Measurements from ENCODE around the gene TNPO2. TPM values are rescaled to one million over a fixed set of nuclear protein-coding genes. Genes with fewer than 3 reads are reported as not detected.
A peak's percentile ranks its signal among the peaks of the same experiment; 100 is the strongest.

TNPO2 gene
- total and polyA plus RNA-seq, 7 experiments from 2014 or later = 2.0 to 78.7 (median 59.0) TPM

GRCh38 chr19:12695096-12695495 lies 28.6 kb downstream of the TNPO2 start:
- ChIA-PET CTCF (interaction anchor here (0.5 to 1.3 kb wide), 3 partner anchors 17 to 26 kb away, joined by 3 read pairs; no protein-coding TSS in a partner anchor), POLR2A (interaction anchor here (0.7 to 3.7 kb wide), 6 partner anchors 14 to 97 kb away, joined by 3 to 21 read pairs (median 12); partner anchors contain the start of genes DHPS, JUNB, TNPO2 and TRIR)
- H3K27ac ChIP-seq (ENCODE audit: low read depth, low read length) = no peak overlapping the region
- peaks cover 0 to 6% (median 0%) of the 10 kb centered on the region in 3 experiments for H3K36me3 ChIP-seq (ENCODE audit: control insufficient read depth in 2 of 3, insufficient read depth in 3 of 3, low read length in 3 of 3)
- Mint-ChIP-seq H3K27ac (no peak overlapping the region), H3K4me3 (peak overlapping the region in 5 of 10 donors; percentile 13 to 87 (median 40)), H3K9me3 (peaks cover 0 to 4% (median 0%) of the 10 kb centered on the region in 11 donors), H3K36me3 (peaks cover 0 to 4% (median 0%) of the 10 kb centered on the region in 5 donors), H3K4me1 (peaks cover 2 to 15% (median 12%) of the 10 kb centered on the region in 7 donors), H3K27me3 (no peaks in the 10 kb centered on the region)
- H3K4me1 ChIP-seq (ENCODE audit: control insufficient read depth in 2 of 2, insufficient read depth in 2 of 2, low read length in 2 of 2) = peaks cover 9 to 11% of the 10 kb centered on the region in 2 donors
- no peaks in the 10 kb centered on the region for H3K9me3 ChIP-seq (ENCODE audit: control insufficient read depth in 2 of 3, low read length in 3 of 3)
- no peak overlapping the region for H3K4me3 ChIP-seq (ENCODE audit: low read length)
- DNase-seq = no peak
- ATAC-seq = no peak
- intact Hi-C loops (cut with micrococcal nuclease) = no loop called here
- no peaks in the 10 kb centered on the region for H3K27me3 ChIP-seq (ENCODE audit: control insufficient read depth in 2 of 2, insufficient read depth in 2 of 2, low read length in 2 of 2)

DNA sequence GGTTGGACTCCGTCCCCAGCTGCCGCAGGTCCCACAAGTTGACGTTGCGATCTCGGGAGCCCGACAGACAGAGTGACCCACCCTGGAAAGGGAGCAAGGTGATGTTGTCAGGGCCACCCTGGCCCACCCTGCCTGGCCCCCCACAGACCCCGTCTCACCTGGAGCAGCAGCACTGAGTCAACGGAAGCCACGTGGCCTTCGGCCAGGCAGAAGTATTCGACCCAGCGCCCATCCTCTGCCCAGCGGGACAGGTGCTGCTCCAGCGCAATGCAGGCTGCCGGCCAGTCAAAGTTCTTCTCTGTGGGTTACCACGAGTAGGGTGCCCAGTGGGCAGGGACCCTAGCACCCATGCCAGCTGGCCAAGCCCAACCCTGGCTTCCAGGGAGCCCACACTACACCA lies 29.1 kb downstream of the TNPO2 start:
- no peaks in the 10 kb centered on the region for H3K27me3 ChIP-seq (ENCODE audit: control insufficient read depth in 2 of 2, insufficient read depth in 2 of 2, low read length in 2 of 2)
- intact Hi-C loops (cut with micrococcal nuclease) = no loop called here
- peaks cover 9 to 11% of the 10 kb centered on the region in 2 donors for H3K4me1 ChIP-seq (ENCODE audit: control insufficient read depth in 2 of 2, insufficient read depth in 2 of 2, low read length in 2 of 2)
- Mint-ChIP-seq H3K36me3 (peaks cover 0 to 4% (median 0%) of the 10 kb centered on the region in 5 donors), H3K27ac (no peak overlapping the region), H3K27me3 (no peaks in the 10 kb centered on the region), H3K4me3 (peak overlapping the region in 4 of 10 donors; percentile 20 to 40 (median 25)), H3K9me3 (peaks cover 0 to 4% (median 0%) of the 10 kb centered on the region in 11 donors), H3K4me1 (peaks cover 3 to 15% (median 12%) of the 10 kb centered on the region in 7 donors)
- H3K36me3 ChIP-seq (ENCODE audit: control insufficient read depth in 2 of 3, insufficient read depth in 3 of 3, low read length in 3 of 3) = peaks cover 0 to under 1% (median 0%) of the 10 kb centered on the region in 3 experiments
- POLR2A ChIA-PET = interaction anchor here (2.6 to 3.7 kb wide), 2 partner anchors 14 to 98 kb away, joined by 12 to 19 read pairs; partner anchors contain the start of genes DHPS and JUNB
- H3K27ac ChIP-seq (ENCODE audit: low read depth, low read length) = no peak overlapping the region
- no peak overlapping the region for H3K4me3 ChIP-seq (ENCODE audit: low read length)
- no peaks in the 10 kb centered on the region for H3K9me3 ChIP-seq (ENCODE audit: control insufficient read depth in 2 of 3, low read length in 3 of 3)
- DNase-seq = no peak
- CTCF ChIA-PET = interaction anchor here (0.5 to 1.3 kb wide), 2 partner anchors 17 to 20 kb away, joined by 3 read pairs; no protein-coding TSS in a partner anchor
- ATAC-seq = no peak

DNA sequence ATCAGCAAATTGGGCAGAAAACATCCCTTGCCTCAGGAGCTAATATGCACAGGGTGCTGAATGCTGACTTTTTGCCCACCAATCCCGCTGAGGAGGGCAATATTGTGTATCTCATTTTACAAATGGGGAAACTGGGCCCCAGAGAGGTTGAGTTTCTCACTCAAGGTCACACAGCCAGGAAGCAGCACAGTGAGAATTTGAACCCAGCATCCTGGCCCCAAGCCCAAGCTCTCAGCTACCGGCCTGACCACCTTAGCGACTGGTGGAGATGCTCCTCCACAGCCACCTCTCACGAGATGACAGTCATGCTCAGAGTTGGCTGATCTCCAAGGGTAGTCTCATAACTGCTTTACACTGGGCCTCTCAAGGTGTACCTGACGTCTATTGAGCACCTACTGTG lies 30.8 kb downstream of the TNPO2 start:
- no peak for ATAC-seq
- Histone ChIP-seq H3K27ac (ENCODE audit: low read depth, low read length) (no peak overlapping the region), H3K27me3 (ENCODE audit: control insufficient read depth in 2 of 2, insufficient read depth in 2 of 2, low read length in 2 of 2) (no peaks in the 10 kb centered on the region), H3K4me1 (ENCODE audit: control insufficient read depth in 2 of 2, insufficient read depth in 2 of 2, low read length in 2 of 2) (peaks cover 9 to 11% of the 10 kb centered on the region in 2 donors), H3K4me3 (ENCODE audit: low read length) (no peak overlapping the region), H3K9me3 (ENCODE audit: control insufficient read depth in 2 of 3, low read length in 3 of 3) (no peaks in the 10 kb centered on the region), H3K36me3 (ENCODE audit: control insufficient read depth in 2 of 3, insufficient read depth in 3 of 3, low read length in 3 of 3) (no peaks in the 10 kb centered on the region)
- H3K27ac Mint-ChIP-seq = no peak overlapping the region
- no peak for DNase-seq
- POLR2A ChIA-PET = no interaction called here
- CTCF ChIA-PET = interaction anchor here (0.6 to 1.1 kb wide), 2 partner anchors 64 to 177 kb away, joined by 3 read pairs; no protein-coding TSS in a partner anchor
- no peaks in the 10 kb centered on the region for H3K27me3 Mint-ChIP-seq
- H3K36me3 Mint-ChIP-seq = no peaks in the 10 kb centered on the region
- peaks cover 1 to 10% (median 8%) of the 10 kb centered on the region in 7 donors for H3K4me1 Mint-ChIP-seq
- intact Hi-C loops (cut with micrococcal nuclease) = no loop called here
- H3K9me3 Mint-ChIP-seq = peaks cover 0 to 4% (median 0%) of the 10 kb centered on the region in 11 donors
- no peak overlapping the region for H3K4me3 Mint-ChIP-seq

DNA sequence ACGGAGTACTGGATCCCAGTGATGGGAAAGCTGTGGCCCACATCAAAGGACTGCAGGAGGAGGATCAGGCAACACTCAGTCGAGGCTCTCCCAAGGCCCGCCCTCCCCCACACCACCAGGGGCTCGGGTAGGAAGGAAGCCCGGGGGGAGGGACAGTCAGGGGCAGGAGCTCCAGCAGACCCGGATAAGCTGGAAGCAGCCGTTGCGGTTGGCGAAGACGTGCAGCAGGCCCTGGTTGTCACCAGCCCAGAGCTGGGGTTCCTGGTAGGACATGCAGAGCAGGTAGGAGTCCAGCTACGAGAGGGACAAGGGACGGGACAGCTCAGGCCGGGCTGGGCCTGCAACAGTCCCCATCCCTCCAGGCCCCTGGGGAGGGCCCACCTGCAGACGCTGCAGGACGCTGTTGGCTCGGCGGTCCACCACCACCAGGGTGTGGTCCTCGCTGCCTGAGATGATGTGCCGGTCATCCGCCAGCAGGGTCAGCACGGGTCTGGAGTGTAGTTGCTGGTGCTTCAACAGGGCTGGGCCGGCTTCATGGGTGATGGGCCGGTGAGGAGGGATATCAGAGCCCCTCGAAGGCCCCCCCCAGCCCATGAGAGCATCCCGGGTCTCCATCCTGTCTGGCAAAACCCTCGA lies 34.0 kb downstream of the TNPO2 start:
- H3K36me3 Mint-ChIP-seq = no peaks in the 10 kb centered on the region
- H3K9me3 Mint-ChIP-seq = no peaks in the 10 kb centered on the region
- H3K36me3 ChIP-seq (ENCODE audit: control insufficient read depth in 2 of 3, insufficient read depth in 3 of 3, low read length in 3 of 3) = no peaks in the 10 kb centered on the region
- no peaks in the 10 kb centered on the region for H3K27me3 Mint-ChIP-seq
- H3K9me3 ChIP-seq (ENCODE audit: control insufficient read depth in 2 of 3, low read length in 3 of 3) = no peaks in the 10 kb centered on the region
- CTCF ChIA-PET = no interaction called here
- peaks cover 0 to 3% (median 0%) of the 10 kb centered on the region in 7 donors for H3K4me1 Mint-ChIP-seq
- H3K27me3 ChIP-seq (ENCODE audit: control insufficient read depth in 2 of 2, insufficient read depth in 2 of 2, low read length in 2 of 2) = no peaks in the 10 kb centered on the region
- H3K27ac ChIP-seq (ENCODE audit: low read depth, low read length) = no peak overlapping the region
- H3K4me3 Mint-ChIP-seq = no peak overlapping the region
- H3K27ac Mint-ChIP-seq = no peak overlapping the region
- POLR2A ChIA-PET = no interaction called here
- DNase-seq = no peak
- no peaks in the 10 kb centered on the region for H3K4me1 ChIP-seq (ENCODE audit: control insufficient read depth in 2 of 2, insufficient read depth in 2 of 2, low read length in 2 of 2)
- no peak overlapping the region for H3K4me3 ChIP-seq (ENCODE audit: low read length)
- peak; percentile 14 for ATAC-seq
- intact Hi-C loops (cut with micrococcal nuclease) = loop anchor here in 1 of 2 donors (10.0 kb wide), 1 partner anchor 1165 kb away; the partner anchor contains the start of gene ECSIT

DNA sequence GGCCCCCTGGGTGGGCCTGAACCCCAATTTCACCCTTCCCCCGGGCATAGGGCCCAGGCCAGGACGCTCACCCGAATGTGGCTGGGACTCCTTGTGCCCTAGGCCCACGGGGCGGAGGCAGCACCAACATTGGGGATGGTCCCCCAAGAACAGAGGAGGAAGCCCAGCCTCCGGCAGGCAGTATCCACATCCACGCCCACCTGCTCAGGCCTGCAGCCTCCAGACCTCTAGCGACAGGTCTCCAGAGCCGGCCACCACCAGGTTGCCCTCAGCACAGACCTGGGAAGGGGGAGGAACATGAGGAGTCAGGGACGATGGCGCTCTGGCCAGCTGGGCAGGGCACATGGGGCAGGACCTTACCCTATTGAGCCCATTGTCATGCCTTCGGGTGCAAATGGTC lies 34.7 kb downstream of the TNPO2 start:
- POLR2A ChIA-PET = no interaction called here
- H3K4me3 ChIP-seq (ENCODE audit: low read length) = no peak overlapping the region
- no peak for ATAC-seq

DNA sequence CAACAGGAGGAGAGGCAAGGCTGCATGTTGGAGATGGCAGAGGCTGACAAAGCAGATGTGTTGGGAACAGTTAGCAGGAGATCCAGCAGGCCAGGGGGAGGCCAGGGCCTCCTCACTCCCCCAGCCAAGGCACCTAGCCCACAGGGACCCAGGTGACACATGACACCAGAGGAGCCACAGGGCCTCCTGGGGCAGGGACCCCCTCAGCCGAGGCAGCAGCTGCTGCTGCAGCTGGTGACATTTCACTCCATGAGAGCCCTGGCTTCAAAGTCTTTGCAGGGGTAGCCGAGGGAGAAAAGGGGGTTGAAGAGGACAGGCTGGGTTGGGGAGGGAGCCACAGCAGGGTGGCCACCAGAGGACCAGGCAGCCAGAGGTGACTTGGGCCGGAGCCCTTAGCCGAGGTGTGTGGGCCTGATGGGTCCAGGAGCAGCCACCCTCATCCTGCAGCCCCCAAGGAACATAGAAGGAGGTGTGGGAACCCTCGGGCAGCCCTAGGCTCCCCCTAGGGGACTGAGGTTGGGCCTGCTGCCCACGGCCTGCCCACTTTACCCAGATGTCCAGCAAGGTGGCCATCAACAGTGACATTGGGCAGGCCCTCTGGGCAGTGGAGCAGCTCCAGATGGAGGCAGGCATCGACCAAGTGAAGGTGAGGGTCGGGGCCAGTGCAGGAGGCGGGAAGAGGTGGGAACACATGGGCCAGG lies 36.1 kb downstream of the TNPO2 start, which contains the start of gene GNG14:
Gene GNG14, plus strand, starts transcription at position 503 of the 701 bp plus-strand sequence. Its CDS starts 51 bp downstream, at position 554.
- intact Hi-C loops (cut with micrococcal nuclease) = loop anchor here in 1 of 2 donors (10.0 kb wide), 1 partner anchor 1163 kb away; the partner anchor contains the start of gene ECSIT
- no peak for ATAC-seq
- H3K27me3 ChIP-seq (ENCODE audit: control insufficient read depth in 2 of 2, insufficient read depth in 2 of 2, low read length in 2 of 2) = no peaks in the 10 kb centered on the region
- no peak within 1 kb of the TSS for H3K27ac ChIP-seq (ENCODE audit: low read depth, low read length)
- H3K4me1 ChIP-seq (ENCODE audit: control insufficient read depth in 2 of 2, insufficient read depth in 2 of 2, low read length in 2 of 2) = no peaks in the 10 kb centered on the region
- H3K9me3 ChIP-seq (ENCODE audit: control insufficient read depth in 2 of 3, low read length in 3 of 3) = no peaks in the 10 kb centered on the region
- no peak within 1 kb of the TSS for H3K4me3 Mint-ChIP-seq
- no peaks in the 10 kb centered on the region for H3K36me3 ChIP-seq (ENCODE audit: control insufficient read depth in 2 of 3, insufficient read depth in 3 of 3, low read length in 3 of 3)
- no peaks in the 10 kb centered on the region for H3K36me3 Mint-ChIP-seq
- no peak for DNase-seq
- H3K27ac Mint-ChIP-seq = no peak within 1 kb of the TSS
- peaks cover 0 to 5% (median 0%) of the 10 kb centered on the region in 7 donors for H3K4me1 Mint-ChIP-seq
- H3K9me3 Mint-ChIP-seq = no peaks in the 10 kb centered on the region
- H3K27me3 Mint-ChIP-seq = no peaks in the 10 kb centered on the region
- no peak within 1 kb of the TSS for H3K4me3 ChIP-seq (ENCODE audit: low read length)
- CTCF ChIA-PET = interaction anchor here (0.7 kb wide), 1 partner anchor 109 kb away, joined by 3 read pairs; no protein-coding TSS in a partner anchor
- POLR2A ChIA-PET = interaction anchor here (0.8 kb wide), 1 partner anchor 1733 kb away, joined by 3 read pairs; no protein-coding TSS in a partner anchor

More for the DNA sequence above, 34.7 kb downstream of the TNPO2 start:
- no peaks in the 10 kb centered on the region for H3K9me3 Mint-ChIP-seq
- no peak overlapping the region for H3K4me3 Mint-ChIP-seq
- peaks cover 0 to 3% (median 0%) of the 10 kb centered on the region in 7 donors for H3K4me1 Mint-ChIP-seq
- Histone ChIP-seq H3K27me3 (ENCODE audit: control insufficient read depth in 2 of 2, insufficient read depth in 2 of 2, low read length in 2 of 2) (no peaks in the 10 kb centered on the region), H3K27ac (ENCODE audit: low read depth, low read length) (no peak overlapping the region), H3K9me3 (ENCODE audit: control insufficient read depth in 2 of 3, low read length in 3 of 3) (no peaks in the 10 kb centered on the region), H3K4me1 (ENCODE audit: control insufficient read depth in 2 of 2, insufficient read depth in 2 of 2, low read length in 2 of 2) (no peaks in the 10 kb centered on the region), H3K36me3 (ENCODE audit: control insufficient read depth in 2 of 3, insufficient read depth in 3 of 3, low read length in 3 of 3) (no peaks in the 10 kb centered on the region)
- no peak overlapping the region for H3K27ac Mint-ChIP-seq
- CTCF ChIA-PET = no interaction called here
- H3K27me3 Mint-ChIP-seq = no peaks in the 10 kb centered on the region
- intact Hi-C loops (cut with micrococcal nuclease) = loop anchor here in 1 of 2 donors (10.0 kb wide), 1 partner anchor 1164 kb away; the partner anchor contains the start of gene ECSIT
- DNase-seq = no peak
- H3K36me3 Mint-ChIP-seq = no peaks in the 10 kb centered on the region
